HEK293T (cell line): ENCODE results near the gene DIP2A.

Experiments used
- CTCF ChIA-PET: fragments of 350-600 bp; formaldehyde crosslinking; extraction: SDS; loops from one replicate; lab custom pipeline; 2021; ENCODE audit warnings: antibody characterized with exemption, inconsistent platforms; lab: Yijun Ruan, JAX
- POLR2A ChIA-PET: fragments of 350-600 bp; formaldehyde crosslinking; extraction: SDS; loops from one replicate; lab custom pipeline; 2020; ENCODE audit warnings: antibody characterized with exemption, inconsistent platforms; lab: Yijun Ruan, JAX
- DNase-seq: peaks from one replicate; pipeline ENCODE4 v3.0.0; 2012; ENCODE audit warnings: mixed read lengths; ENCODE audit errors: extremely low spot score
- ARNT ChIP-seq: fragments of 450-650 bp; IDR thresholded peaks from 2 replicates; pipeline ENCODE4 v1.6.1; 2017; ENCODE audit warnings: mild to moderate bottlenecking
- BHLHE40 ChIP-seq: fragments of 450-650 bp; IDR thresholded peaks from 2 replicates; pipeline ENCODE4 v1.6.1; 2016; ENCODE audit warnings: mild to moderate bottlenecking, moderate library complexity, borderline replicate concordance
- CTBP1 ChIP-seq: fragments of 450-650 bp; IDR thresholded peaks from 2 replicates; pipeline ENCODE4 v1.6.1; 2016; ENCODE audit warnings: borderline replicate concordance
- ELF4 ChIP-seq: fragments of 450-650 bp; IDR thresholded peaks from 2 replicates; pipeline ENCODE4 v1.6.1; 2017; ENCODE audit warnings: antibody characterized with exemption
- FOXA1 ChIP-seq: fragments of 450-650 bp; IDR thresholded peaks from 2 replicates; pipeline ENCODE4 v1.6.1; 2016; ENCODE audit warnings: mild to moderate bottlenecking
- FOXK2 ChIP-seq: fragments of 450-650 bp; IDR thresholded peaks from 2 replicates; pipeline ENCODE4 v1.6.1; 2016; ENCODE audit warnings: mild to moderate bottlenecking
- FOXM1 ChIP-seq: fragments of 450-650 bp; IDR thresholded peaks from 2 replicates; pipeline ENCODE4 v1.6.1; 2017; ENCODE audit warnings: mild to moderate bottlenecking, borderline replicate concordance
- HDGF ChIP-seq: fragments of 450-650 bp; IDR thresholded peaks from 2 replicates; pipeline ENCODE4 v1.6.1; 2017; ENCODE audit warnings: antibody characterized with exemption, borderline replicate concordance
- L3MBTL2 ChIP-seq: fragments of 450-650 bp; conservative IDR thresholded peaks from 2 replicates; pipeline ENCODE4 v1.6.1; 2016; ENCODE audit warnings: mild to moderate bottlenecking
- LEF1 ChIP-seq: fragments of 450-650 bp; IDR thresholded peaks from 2 replicates; pipeline ENCODE4 v1.6.1; 2017; ENCODE audit warnings: mild to moderate bottlenecking, borderline replicate concordance
- NFRKB ChIP-seq: fragments of 450-650 bp; IDR thresholded peaks from 2 replicates; pipeline ENCODE4 v1.6.1; 2016; ENCODE audit warnings: mild to moderate bottlenecking, moderate library complexity
- PKNOX1 ChIP-seq: fragments of 450-650 bp; IDR thresholded peaks from 2 replicates; pipeline ENCODE4 v1.6.1; 2016
- SP1 ChIP-seq: fragments of 450-650 bp; IDR thresholded peaks from 2 replicates; pipeline ENCODE4 v1.6.1; 2017
- SUZ12 ChIP-seq: fragments of 450-650 bp; IDR thresholded peaks from 2 replicates; pipeline ENCODE4 v1.6.1; 2016; ENCODE audit warnings: mild to moderate bottlenecking
- TARDBP ChIP-seq: fragments of 450-650 bp; IDR thresholded peaks from 2 replicates; pipeline ENCODE4 v1.6.1; 2016
- ZNF384 ChIP-seq: fragments of 450-650 bp; IDR thresholded peaks from 2 replicates; pipeline ENCODE4 v1.6.1; 2016

DIP2A gene

GRCh38 chr21:46454634-46455390, 3.9 kb upstream of the DIP2A start:
- no peak for DNase-seq
- ChIA-PET POLR2A (no interaction called here), CTCF (no interaction called here)
- TF ChIP-seq ELF4 (no peak), TARDBP (no peak), CTBP1 (no peak), HDGF (no peak), SP1 (no peak), SUZ12 (no peak), NFRKB (no peak), L3MBTL2 (no peak), FOXA1 (no peak), BHLHE40 (no peak), ZNF384 (no peak), ARNT (no peak), FOXK2 (no peak), PKNOX1 (no peak), FOXM1 (no peak), LEF1 (no peak)

GRCh38 chr21:46455575-46456385, 2.9 kb upstream of the DIP2A start:
- CTCF ChIA-PET: no interaction called here
- POLR2A ChIA-PET: interaction anchor here (1.6 kb wide), 1 partner anchor 11 kb away, joined by 5 read pairs; no protein-coding TSS in a partner anchor
- no peak for DNase-seq
- TF ChIP-seq BHLHE40 (no peak), ARNT (no peak), FOXM1 (no peak), FOXK2 (no peak), L3MBTL2 (no peak), TARDBP (no peak), CTBP1 (no peak), NFRKB (no peak)

- CTCF ChIA-PET: no interaction called here
- POLR2A ChIA-PET: interaction anchor here (1.6 kb wide), 1 partner anchor 12 kb away, joined by 5 read pairs; no protein-coding TSS in a partner anchor
- TF ChIP-seq LEF1 (no peak), SUZ12 (no peak), SP1 (no peak), TARDBP (no peak), FOXK2 (no peak), ELF4 (no peak), BHLHE40 (no peak), FOXM1 (no peak), NFRKB (no peak), ARNT (no peak), ZNF384 (no peak), FOXA1 (no peak)
- no peak for DNase-seq
These were observed 1.9 kb upstream of the DIP2A start for GRCh38 chr21:46456750-46457149.

GRCh38 chr21:46457801-46458314, 833 bp upstream of the DIP2A start:
- POLR2A ChIA-PET: interaction anchor here (0.6 to 1.6 kb wide), 6 partner anchors 9 to 285 kb away, joined by 3 to 9 read pairs (median 4); partner anchors contain the start of gene PRMT2
- peak; percentile 36 for DNase-seq
- TF ChIP-seq PKNOX1 (no peak), ARNT (no peak), TARDBP (no peak), SUZ12 (no peak), HDGF (no peak), FOXA1 (no peak), CTBP1 (no peak), NFRKB (no peak), SP1 (no peak), ELF4 (no peak), FOXK2 (no peak), FOXM1 (no peak), ZNF384 (no peak), LEF1 (no peak), BHLHE40 (no peak), L3MBTL2 (no peak)
- CTCF ChIA-PET: no interaction called here

GRCh38 chr21:46459024-46459355, 299 bp downstream of the DIP2A start:
- CTCF ChIA-PET: no interaction called here
- no peak for DNase-seq
- POLR2A ChIA-PET: interaction anchor here (0.8 kb wide), 2 partner anchors 10 to 177 kb away, joined by 5 to 6 read pairs; partner anchors contain the start of gene PRMT2
- TF ChIP-seq SUZ12: no peak
- TF ChIP-seq L3MBTL2: no peak
- no peak for TF ChIP-seq SP1
- TF ChIP-seq TARDBP: no peak
- TF ChIP-seq FOXA1: no peak
- no peak for TF ChIP-seq PKNOX1
